Fibroblast of lung (primary cell): ENCODE measurements around the gene UGT1A1. TPM values are rescaled to one million over a fixed set of nuclear protein-coding genes. Genes with fewer than 3 reads are reported as not detected.

ENCODE experiments used
- DNase-seq, 2 donors: peaks; one replicate each; pipeline versions ENCODE4 v3.0.0 to v3.0.0-alpha.2; 2010; ENCODE audit warnings: low read depth in 2 of 2
- H2AFZ ChIP-seq: 2 replicates; pipeline ENCODE4 v1.5.1; 2012; ENCODE audit warnings: low read length, control low read depth, inconsistent platforms
- H3K27ac ChIP-seq: 2 replicates; pipeline ENCODE4 v1.5.1; 2011; ENCODE audit warnings: low read length, control low read depth; ENCODE audit not compliant: insufficient read depth
- H3K27me3 ChIP-seq: 2 replicates; pipeline ENCODE4 v1.5.1; 2011; ENCODE audit warnings: mild to moderate bottlenecking, low read length; ENCODE audit not compliant: control insufficient read depth, insufficient read depth
- H3K36me3 ChIP-seq: 2 replicates; pipeline ENCODE4 v1.5.1; 2011; ENCODE audit warnings: low read length; ENCODE audit not compliant: control insufficient read depth, insufficient read depth
- H3K4me1 ChIP-seq: 2 replicates; pipeline ENCODE4 v1.5.1; 2011; ENCODE audit warnings: low read length; ENCODE audit not compliant: control insufficient read depth, insufficient read depth; ENCODE audit errors: extremely low read depth
- H3K4me2 ChIP-seq: 2 replicates; pipeline ENCODE4 v1.5.1; 2011; ENCODE audit warnings: low read length, control low read depth; ENCODE audit not compliant: insufficient read depth; ENCODE audit errors: extremely low read depth
- H3K4me3 ChIP-seq, 4 experiments: fragments of 200-600 bp in 1 of 4; sonication (generic) in 1 of 4; replicated peaks in 1 of 4; 2 replicates each; pipeline ENCODE4 v1.5.1; 2011 to 2016; ENCODE audit warnings: low read length in 4 of 4, low read depth in 3 of 4, mild to moderate bottlenecking in 3 of 4, control low read depth in 2 of 4, inconsistent platforms in 1 of 4, mixed read lengths in 1 of 4; ENCODE audit not compliant: insufficient read depth in 1 of 4; ENCODE audit errors: control extremely low read depth in 1 of 4
- H3K79me2 ChIP-seq: 2 replicates; pipeline ENCODE4 v1.5.1; 2012; ENCODE audit warnings: mild to moderate bottlenecking, low read length, inconsistent platforms; ENCODE audit not compliant: control insufficient read depth, insufficient read depth
- H3K9ac ChIP-seq: 2 replicates; pipeline ENCODE4 v1.5.1; 2011; ENCODE audit warnings: mild to moderate bottlenecking, low read length, control low read depth; ENCODE audit not compliant: insufficient read depth
- H3K9me3 ChIP-seq: 2 replicates; pipeline ENCODE4 v1.5.1; 2012; ENCODE audit warnings: low read depth, low read length; ENCODE audit not compliant: control insufficient read depth, insufficient read depth
- H4K20me1 ChIP-seq: 2 replicates; pipeline ENCODE4 v1.5.1; 2011; ENCODE audit warnings: low read length; ENCODE audit not compliant: control insufficient read depth, insufficient read depth; ENCODE audit errors: extremely low read depth
- CTCF ChIP-seq, 2 donors: IDR thresholded peaks in 1 of 2; conservative IDR thresholded peaks in 1 of 2; 1 replicate in 1 of 2; 2 replicates in 1 of 2; pipeline ENCODE4 v1.5.1; 2011 to 2012; ENCODE audit warnings: low read length in 2 of 2, control low read depth in 1 of 2, inconsistent platforms in 1 of 2, low read depth in 1 of 2, mild to moderate bottlenecking in 1 of 2
- EZH2 ChIP-seq: IDR thresholded peaks from 2 replicates; pipeline ENCODE4 v1.5.1; 2012; ENCODE audit warnings: low read length, control low read depth, mild to moderate bottlenecking; ENCODE audit errors: missing control alignments
- polyA plus RNA-seq, 2 donors: library from polyadenylated mRNA; depleted of rRNA in 1 of 2; stranded (reverse) in 1 of 2; unstranded in 1 of 2; fragments of >200 nt; gene quantifications; 2 replicates each; pipeline ENCODE4 v1.2.1, GENCODE V29; 2011 to 2012; ENCODE audit warnings: missing spikeins in 1 of 2
- total RNA-seq: library from RNA; depleted of rRNA; stranded (reverse); fragments of >200 nt; gene quantifications from 2 replicates; pipeline ENCODE4 v1.2.1, GENCODE V29; 2014

The UGT1A1 gene
- total and polyA plus RNA-seq, 2 donors (not counting 1 experiment from before 2014, with no cell fraction given), result not detected

GRCh38 chr2:233769260-233769659 lies 9.2 kb downstream of the UGT1A1 start:
- no peak for DNase-seq
- Histone ChIP-seq H3K4me1 (peaks cover 3% of the 10 kb centered on the region), H3K9me3 (no peaks in the 10 kb centered on the region), H2AFZ (no peak overlapping the region), H3K79me2 (no peaks in the 10 kb centered on the region), H3K27ac (no peak overlapping the region), H3K36me3 (no peaks in the 10 kb centered on the region), H3K4me2 (no peak overlapping the region), H3K9ac (no peak overlapping the region), H4K20me1 (no peaks in the 10 kb centered on the region), H3K4me3 (no peak overlapping the region), H3K27me3 (no peaks in the 10 kb centered on the region)
- TF ChIP-seq EZH2, result no peak
- TF ChIP-seq CTCF (conservative IDR thresholded peaks at IDR 0.05 in 1 of 2, IDR thresholded peaks at IDR 0.05 in 1 of 2; ENCODE audit: low read depth in 1 of 2, low read length in 2 of 2), result no peak

GRCh38 chr2:233772153-233772552 lies 12.1 kb downstream of the UGT1A1 start:
- H3K9me3 ChIP-seq, result no peaks in the 10 kb centered on the region
- H4K20me1 ChIP-seq, result no peaks in the 10 kb centered on the region
- no peak overlapping the region for H3K9ac ChIP-seq
- H3K36me3 ChIP-seq, result no peaks in the 10 kb centered on the region
- no peaks in the 10 kb centered on the region for H3K79me2 ChIP-seq
- DNase-seq, result no peak
- H3K27ac ChIP-seq, result no peak overlapping the region
- H3K4me3 ChIP-seq, result no peak overlapping the region
- H2AFZ ChIP-seq, result no peak overlapping the region
- TF ChIP-seq EZH2, result no peak
- TF ChIP-seq CTCF (conservative IDR thresholded peaks at IDR 0.05 in 1 of 2, IDR thresholded peaks at IDR 0.05 in 1 of 2; ENCODE audit: low read depth in 1 of 2, low read length in 2 of 2), result no peak
- no peak overlapping the region for H3K4me2 ChIP-seq
- no peaks in the 10 kb centered on the region for H3K27me3 ChIP-seq
- H3K4me1 ChIP-seq, result no peaks in the 10 kb centered on the region

GRCh38 chr2:233772583-233772982 lies 12.5 kb downstream of the UGT1A1 start:
- Histone ChIP-seq H3K27ac (no peak overlapping the region), H3K79me2 (no peaks in the 10 kb centered on the region), H3K4me1 (no peaks in the 10 kb centered on the region), H3K4me2 (no peak overlapping the region), H3K9ac (no peak overlapping the region), H3K9me3 (no peaks in the 10 kb centered on the region), H2AFZ (no peak overlapping the region), H4K20me1 (no peaks in the 10 kb centered on the region), H3K4me3 (no peak overlapping the region), H3K27me3 (no peaks in the 10 kb centered on the region), H3K36me3 (no peaks in the 10 kb centered on the region)
- TF ChIP-seq CTCF (conservative IDR thresholded peaks at IDR 0.05 in 1 of 2, IDR thresholded peaks at IDR 0.05 in 1 of 2; ENCODE audit: low read depth in 1 of 2, low read length in 2 of 2), result no peak
- TF ChIP-seq EZH2, result no peak
- DNase-seq, result no peak
